ENCODE results near the gene ARHGAP32.

ARHGAP32 gene

GRCh38 chr11:129109701-129110100, 82.4 kb downstream of the ARHGAP32 start:
- no peaks in the 10 kb centered on the region for H3K9me3 ChIP-seq (ENCODE audit: control insufficient read depth, insufficient read depth, low read length)
- no peaks in the 10 kb centered on the region for H3K79me2 ChIP-seq (ENCODE audit: control insufficient read depth, low read length)
- H3K9me2 ChIP-seq (replicated peaks; ENCODE audit: control insufficient read depth, low read length): no peaks in the 10 kb centered on the region
- TF ChIP-seq EZH2phosphoT487 (IDR thresholded peaks at IDR 0.05; ENCODE audit: borderline replicate concordance, low read length): no peak
- no peak for TF ChIP-seq CTCF (IDR thresholded peaks at IDR 0.05; ENCODE audit: low read depth, low read length, poor library complexity, severe bottlenecking)
- H3K36me3 ChIP-seq (ENCODE audit: control insufficient read depth, low read length): no peaks in the 10 kb centered on the region
- no peak overlapping the region for H3K27ac ChIP-seq (ENCODE audit: low read depth, low read length)
- no peaks in the 10 kb centered on the region for H4K20me1 ChIP-seq (ENCODE audit: control insufficient read depth, insufficient read depth, low read depth, low read length)
- no peak overlapping the region for H3K4me3 ChIP-seq (ENCODE audit: low read length)
- H3K4me2 ChIP-seq (ENCODE audit: low read length): no peak overlapping the region
- H3K27me3 ChIP-seq (ENCODE audit: control insufficient read depth, low read length): peaks cover 3% of the 10 kb centered on the region; the same call in 1 of the 2 replicates
- no peaks in the 10 kb centered on the region for H3F3A ChIP-seq (ENCODE audit: control insufficient read depth, insufficient read depth)
- no peaks in the 10 kb centered on the region for H3K4me1 ChIP-seq (ENCODE audit: control insufficient read depth, low read length)

GRCh38 chr11:129106788-129107187, 85.3 kb downstream of the ARHGAP32 start:
- Histone ChIP-seq H3K79me2 (ENCODE audit: control insufficient read depth, low read length) (no peaks in the 10 kb centered on the region), H3K9me2 (replicated peaks; ENCODE audit: control insufficient read depth, low read length) (no peaks in the 10 kb centered on the region), H3K27ac (ENCODE audit: low read depth, low read length) (no peak overlapping the region), H3F3A (ENCODE audit: control insufficient read depth, insufficient read depth) (no peaks in the 10 kb centered on the region), H3K9me3 (ENCODE audit: control insufficient read depth, insufficient read depth, low read length) (no peaks in the 10 kb centered on the region), H4K20me1 (ENCODE audit: control insufficient read depth, insufficient read depth, low read depth, low read length) (no peaks in the 10 kb centered on the region), H3K4me1 (ENCODE audit: control insufficient read depth, low read length) (no peaks in the 10 kb centered on the region), H3K4me3 (ENCODE audit: low read length) (no peak overlapping the region), H3K36me3 (ENCODE audit: control insufficient read depth, low read length) (no peaks in the 10 kb centered on the region), H3K27me3 (ENCODE audit: control insufficient read depth, low read length) (no peaks in the 10 kb centered on the region), H3K4me2 (ENCODE audit: low read length) (no peak overlapping the region)
- TF ChIP-seq EZH2phosphoT487 (IDR thresholded peaks at IDR 0.05; ENCODE audit: borderline replicate concordance, low read length) (no peak), CTCF (IDR thresholded peaks at IDR 0.05; ENCODE audit: low read depth, low read length, poor library complexity, severe bottlenecking) (no peak)

GRCh38 chr11:129102756-129103155, 89.4 kb downstream of the ARHGAP32 start:
- no peak overlapping the region for H3K27ac ChIP-seq (ENCODE audit: low read depth, low read length)
- H3K4me2 ChIP-seq (ENCODE audit: low read length): no peak overlapping the region
- H3K79me2 ChIP-seq (ENCODE audit: control insufficient read depth, low read length): no peaks in the 10 kb centered on the region
- no peak overlapping the region for H3K4me3 ChIP-seq (ENCODE audit: low read length)
- no peaks in the 10 kb centered on the region for H3K27me3 ChIP-seq (ENCODE audit: control insufficient read depth, low read length)
- no peaks in the 10 kb centered on the region for H3F3A ChIP-seq (ENCODE audit: control insufficient read depth, insufficient read depth)
- H4K20me1 ChIP-seq (ENCODE audit: control insufficient read depth, insufficient read depth, low read depth, low read length): no peaks in the 10 kb centered on the region
- H3K36me3 ChIP-seq (ENCODE audit: control insufficient read depth, low read length): no peaks in the 10 kb centered on the region
- H3K9me3 ChIP-seq (ENCODE audit: control insufficient read depth, insufficient read depth, low read length): no peaks in the 10 kb centered on the region
- no peaks in the 10 kb centered on the region for H3K4me1 ChIP-seq (ENCODE audit: control insufficient read depth, low read length)
- no peak for TF ChIP-seq EZH2phosphoT487 (IDR thresholded peaks at IDR 0.05; ENCODE audit: borderline replicate concordance, low read length)
- TF ChIP-seq CTCF (IDR thresholded peaks at IDR 0.05; ENCODE audit: low read depth, low read length, poor library complexity, severe bottlenecking): no peak
- no peaks in the 10 kb centered on the region for H3K9me2 ChIP-seq (replicated peaks; ENCODE audit: control insufficient read depth, low read length)

- Histone ChIP-seq H3K27ac (ENCODE audit: low read depth, low read length) (no peak overlapping the region), H3K4me2 (ENCODE audit: low read length) (no peak overlapping the region), H3K36me3 (ENCODE audit: control insufficient read depth, low read length) (no peaks in the 10 kb centered on the region), H3K4me3 (ENCODE audit: low read length) (no peak overlapping the region), H4K20me1 (ENCODE audit: control insufficient read depth, insufficient read depth, low read depth, low read length) (no peaks in the 10 kb centered on the region), H3K27me3 (ENCODE audit: control insufficient read depth, low read length) (no peaks in the 10 kb centered on the region), H3K9me3 (ENCODE audit: control insufficient read depth, insufficient read depth, low read length) (no peaks in the 10 kb centered on the region), H3K79me2 (ENCODE audit: control insufficient read depth, low read length) (no peaks in the 10 kb centered on the region), H3F3A (ENCODE audit: control insufficient read depth, insufficient read depth) (no peaks in the 10 kb centered on the region), H3K9me2 (replicated peaks; ENCODE audit: control insufficient read depth, low read length) (no peaks in the 10 kb centered on the region), H3K4me1 (ENCODE audit: control insufficient read depth, low read length) (no peaks in the 10 kb centered on the region)
- TF ChIP-seq EZH2phosphoT487 (IDR thresholded peaks at IDR 0.05; ENCODE audit: borderline replicate concordance, low read length) (no peak), CTCF (IDR thresholded peaks at IDR 0.05; ENCODE audit: low read depth, low read length, poor library complexity, severe bottlenecking) (no peak)
These were observed 89.9 kb downstream of the ARHGAP32 start for GRCh38 chr11:129102225-129102624.

Measured in DOHH2 (cell line).